BLaER1 (cell line): ENCODE results near the gene TMEM87B.

Experiments used
- H3K27ac ChIP-seq: shearing (Covaris generic); formaldehyde crosslinking; 2 replicates; pipeline ENCODE4 v1.8.1; 2022
- H3K27me3 ChIP-seq: shearing (Covaris generic); formaldehyde crosslinking; 2 replicates; pipeline ENCODE4 v1.8.1; 2022
- H3K36me3 ChIP-seq: shearing (Covaris generic); formaldehyde crosslinking; 2 replicates; pipeline ENCODE4 v1.8.1; 2022
- H3K4me1 ChIP-seq: shearing (Covaris generic); formaldehyde crosslinking; 2 replicates; pipeline ENCODE4 v1.8.1; 2022
- H3K4me2 ChIP-seq: shearing (Covaris generic); formaldehyde crosslinking; 2 replicates; pipeline ENCODE4 v1.8.1; 2022
- H3K4me3 ChIP-seq: shearing (Covaris generic); formaldehyde crosslinking; 2 replicates; pipeline ENCODE4 v1.8.1; 2022
- H3K9ac ChIP-seq: shearing (Covaris generic); formaldehyde crosslinking; 2 replicates; pipeline ENCODE4 v1.8.1; 2022
- H3K9me3 ChIP-seq: shearing (Covaris generic); formaldehyde crosslinking; 2 replicates; pipeline ENCODE4 v1.8.1; 2022
- H4K20me1 ChIP-seq: shearing (Covaris generic); formaldehyde crosslinking; 2 replicates; pipeline ENCODE4 v1.8.1; 2022
- Cebpa-rat ChIP-seq: shearing (Covaris generic); IDR thresholded peaks from 2 replicates; pipeline ENCODE4 v1.8.1; 2022

Gene TMEM87B

DNA sequence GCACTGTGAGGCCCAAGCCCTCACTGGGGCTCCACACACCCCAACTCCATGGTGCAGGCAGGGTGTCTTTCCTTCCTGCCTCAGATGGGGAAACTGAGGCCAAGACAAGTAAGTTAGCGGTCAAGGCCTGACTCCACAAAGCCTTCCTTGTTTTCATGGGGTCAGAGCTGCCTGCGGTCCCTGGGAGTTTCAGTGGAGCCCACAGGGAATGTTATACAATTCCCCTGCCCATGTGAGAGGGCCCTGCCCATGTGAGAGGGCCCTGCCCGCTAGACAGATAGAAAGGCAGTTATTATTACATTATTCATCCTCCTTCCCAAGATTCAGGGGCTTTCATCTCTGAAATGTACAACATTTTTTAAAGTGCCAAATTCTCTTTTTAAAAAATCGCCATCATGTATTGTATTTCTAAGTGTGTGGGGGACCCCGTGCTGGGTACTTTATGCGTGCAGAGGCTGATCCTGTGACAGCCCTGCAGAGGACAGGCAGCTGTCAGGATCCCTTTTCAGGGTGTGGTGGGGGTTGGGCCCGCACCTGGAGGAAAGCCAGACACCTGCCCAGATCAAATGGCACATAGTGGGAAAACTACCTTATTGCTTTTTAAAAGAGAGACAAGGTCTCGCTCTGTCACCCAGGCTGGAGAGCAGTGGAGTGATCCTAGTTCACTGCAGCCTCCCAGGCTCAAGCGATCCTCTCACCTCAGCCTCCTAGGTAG lies 106.5 kb downstream of the TMEM87B start:
- Histone ChIP-seq H3K9ac (peak overlapping the region; percentile 51), H3K27ac (peak overlapping the region; percentile 97), H3K27me3 (no peaks in the 10 kb centered on the region)

GRCh38 chr2:112162341-112162740 lies 107.3 kb downstream of the TMEM87B start:
- no peak overlapping the region for H3K4me3 ChIP-seq
- H3K27me3 ChIP-seq = no peaks in the 10 kb centered on the region
- H4K20me1 ChIP-seq = no peaks in the 10 kb centered on the region
- peak overlapping the region; percentile 97; the same call in 1 of the 2 replicates for H3K27ac ChIP-seq
- no peak overlapping the region for H3K9ac ChIP-seq
- H3K9me3 ChIP-seq = no peaks in the 10 kb centered on the region
- TF ChIP-seq Cebpa-rat = no peak
- peaks cover 73% of the 10 kb centered on the region for H3K4me1 ChIP-seq
- peak overlapping the region; percentile 79; the same call in 1 of the 2 replicates for H3K4me2 ChIP-seq
- no peaks in the 10 kb centered on the region for H3K36me3 ChIP-seq

More for the DNA sequence above, 106.5 kb downstream of the TMEM87B start:
- Histone ChIP-seq H3K4me2 (peak overlapping the region; percentile 79), H3K9me3 (no peaks in the 10 kb centered on the region), H3K36me3 (no peaks in the 10 kb centered on the region), H3K4me3 (peak overlapping the region; percentile 30; the same call in 1 of the 2 replicates), H3K4me1 (peaks cover 81% of the 10 kb centered on the region), H4K20me1 (no peaks in the 10 kb centered on the region)
- no peak for TF ChIP-seq Cebpa-rat

- H3K4me3 ChIP-seq = no peak overlapping the region
- H3K9ac ChIP-seq = no peak overlapping the region
- peak overlapping the region; percentile 44 for H3K27ac ChIP-seq
- no peaks in the 10 kb centered on the region for H3K36me3 ChIP-seq
- H3K9me3 ChIP-seq = no peaks in the 10 kb centered on the region
- TF ChIP-seq Cebpa-rat = no peak
- no peaks in the 10 kb centered on the region for H4K20me1 ChIP-seq
- peak overlapping the region; percentile 79 for H3K4me2 ChIP-seq
- peaks cover 69% of the 10 kb centered on the region for H3K4me1 ChIP-seq
- H3K27me3 ChIP-seq = no peaks in the 10 kb centered on the region
These were observed 107.9 kb downstream of the TMEM87B start for GRCh38 chr2:112162956-112163355.

DNA sequence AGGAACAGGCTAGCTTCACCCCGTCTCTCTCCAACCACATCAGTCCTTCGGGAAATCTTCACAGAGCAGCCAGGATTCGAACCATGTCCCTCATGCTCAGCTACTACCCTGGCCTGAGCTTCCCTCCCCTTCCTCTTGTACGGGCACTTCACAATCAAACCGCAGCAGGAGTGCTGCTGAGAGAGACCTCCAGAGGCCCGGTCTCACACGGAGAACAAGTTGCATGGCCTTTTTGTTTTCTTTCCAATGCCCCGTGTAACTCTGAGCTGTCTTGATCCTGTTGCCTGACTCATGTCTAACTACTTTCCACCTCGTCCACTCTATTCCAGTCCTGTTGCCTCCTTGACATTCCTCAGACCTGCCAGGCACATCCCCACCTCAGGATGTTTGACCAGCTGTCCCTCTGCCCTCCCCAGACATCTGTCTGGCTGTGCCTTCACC lies 108.5 kb downstream of the TMEM87B start:
- Histone ChIP-seq H3K4me2 (peak overlapping the region; percentile 79), H3K27me3 (no peaks in the 10 kb centered on the region), H4K20me1 (no peaks in the 10 kb centered on the region), H3K4me1 (peaks cover 69% of the 10 kb centered on the region), H3K4me3 (no peak overlapping the region), H3K36me3 (no peaks in the 10 kb centered on the region), H3K27ac (peak overlapping the region; percentile 44), H3K9me3 (no peaks in the 10 kb centered on the region), H3K9ac (no peak overlapping the region)
- no peak for TF ChIP-seq Cebpa-rat

DNA sequence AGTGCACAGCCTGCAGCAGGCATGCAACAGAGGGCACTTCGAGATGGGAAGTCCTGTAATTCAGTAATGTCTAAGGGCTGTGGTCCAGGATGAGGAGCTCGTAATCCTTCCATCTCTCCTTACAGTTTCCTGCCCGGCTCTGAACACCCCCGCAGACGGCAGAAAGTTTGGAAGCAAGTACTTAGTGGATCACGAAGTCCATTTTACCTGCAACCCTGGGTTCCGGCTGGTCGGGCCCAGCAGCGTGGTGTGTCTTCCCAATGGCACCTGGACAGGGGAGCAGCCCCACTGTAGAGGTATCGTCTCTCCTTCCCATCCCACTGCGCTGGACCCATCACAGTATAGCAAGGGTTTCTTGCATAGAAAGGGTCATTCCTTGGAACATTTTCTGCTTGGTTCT lies 109.8 kb downstream of the TMEM87B start:
- Histone ChIP-seq H3K4me3 (no peak overlapping the region), H3K9ac (no peak overlapping the region), H3K4me1 (peaks cover 74% of the 10 kb centered on the region), H3K27ac (peak overlapping the region; percentile 35; the same call in 1 of the 2 replicates), H3K36me3 (no peaks in the 10 kb centered on the region), H4K20me1 (no peaks in the 10 kb centered on the region), H3K9me3 (no peaks in the 10 kb centered on the region), H3K4me2 (peak overlapping the region; percentile 79; the same call in 1 of the 2 replicates), H3K27me3 (no peaks in the 10 kb centered on the region)
- TF ChIP-seq Cebpa-rat = no peak

DNA sequence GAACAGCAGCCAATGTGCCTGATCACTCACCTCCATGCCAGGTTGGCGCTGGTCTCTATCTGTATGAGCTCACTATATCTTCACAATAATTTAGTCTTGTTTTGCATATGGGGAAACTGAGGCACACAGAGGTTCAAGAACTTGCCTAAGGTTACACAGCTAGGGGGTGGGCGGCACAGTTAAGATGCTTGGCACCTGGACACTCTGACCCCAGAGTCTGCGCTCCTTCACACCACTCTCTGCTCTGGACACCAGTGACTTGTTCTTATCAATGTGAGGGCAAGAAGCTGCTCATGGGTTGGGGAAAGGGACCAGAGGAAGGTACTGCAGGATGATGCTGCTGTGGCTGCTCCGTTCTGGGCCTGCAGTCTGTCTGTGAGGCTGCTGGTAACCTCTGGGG lies 110.2 kb downstream of the TMEM87B start:
- H3K9ac ChIP-seq = no peak overlapping the region
- peaks cover 74% of the 10 kb centered on the region for H3K4me1 ChIP-seq
- no peak overlapping the region for H3K4me3 ChIP-seq
- H3K27me3 ChIP-seq = no peaks in the 10 kb centered on the region
- TF ChIP-seq Cebpa-rat = no peak
- no peak overlapping the region for H3K27ac ChIP-seq
- H3K9me3 ChIP-seq = no peaks in the 10 kb centered on the region
- H4K20me1 ChIP-seq = no peaks in the 10 kb centered on the region
- no peak overlapping the region for H3K4me2 ChIP-seq
- H3K36me3 ChIP-seq = no peaks in the 10 kb centered on the region

DNA sequence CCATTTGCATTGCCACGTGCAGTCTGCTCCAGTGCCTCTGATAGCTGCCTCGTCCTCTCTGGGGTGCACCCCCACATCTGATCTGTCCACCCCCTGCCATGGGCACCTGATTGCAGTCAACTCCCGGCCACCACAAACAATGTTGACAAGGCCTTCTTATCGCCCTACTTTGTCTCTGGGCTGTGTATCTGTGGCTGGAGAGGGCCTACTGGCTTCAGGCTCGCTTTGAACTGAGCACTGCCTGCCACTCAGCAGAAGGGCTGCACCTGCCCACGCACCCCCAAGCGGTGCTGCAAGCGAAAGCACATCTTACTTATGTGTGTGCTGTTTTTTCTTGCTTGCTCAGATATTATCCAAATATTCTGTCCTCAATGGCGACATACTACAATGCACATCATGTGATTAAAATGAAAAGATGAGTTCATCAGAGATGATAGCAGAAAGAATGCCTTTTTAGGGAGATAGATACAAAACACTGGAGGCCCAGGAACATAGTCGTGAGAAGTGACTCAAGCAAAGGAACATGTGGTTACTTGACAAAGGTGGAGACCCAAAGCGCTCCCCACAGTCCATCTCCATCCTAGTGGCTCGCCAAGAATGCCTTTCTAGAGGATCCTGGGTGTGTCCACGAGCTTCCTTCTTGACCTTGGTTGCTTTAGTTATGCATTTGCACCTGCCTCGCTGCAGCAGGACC lies 111.9 kb downstream of the TMEM87B start:
- H3K4me1 ChIP-seq = peaks cover 72% of the 10 kb centered on the region
- H3K4me3 ChIP-seq = no peak overlapping the region
- H3K27ac ChIP-seq = no peak overlapping the region
- no peak overlapping the region for H3K9ac ChIP-seq
- H3K36me3 ChIP-seq = no peaks in the 10 kb centered on the region
- no peak for TF ChIP-seq Cebpa-rat
- no peak overlapping the region for H3K4me2 ChIP-seq
- H4K20me1 ChIP-seq = no peaks in the 10 kb centered on the region
- H3K9me3 ChIP-seq = no peaks in the 10 kb centered on the region
- H3K27me3 ChIP-seq = no peaks in the 10 kb centered on the region

DNA sequence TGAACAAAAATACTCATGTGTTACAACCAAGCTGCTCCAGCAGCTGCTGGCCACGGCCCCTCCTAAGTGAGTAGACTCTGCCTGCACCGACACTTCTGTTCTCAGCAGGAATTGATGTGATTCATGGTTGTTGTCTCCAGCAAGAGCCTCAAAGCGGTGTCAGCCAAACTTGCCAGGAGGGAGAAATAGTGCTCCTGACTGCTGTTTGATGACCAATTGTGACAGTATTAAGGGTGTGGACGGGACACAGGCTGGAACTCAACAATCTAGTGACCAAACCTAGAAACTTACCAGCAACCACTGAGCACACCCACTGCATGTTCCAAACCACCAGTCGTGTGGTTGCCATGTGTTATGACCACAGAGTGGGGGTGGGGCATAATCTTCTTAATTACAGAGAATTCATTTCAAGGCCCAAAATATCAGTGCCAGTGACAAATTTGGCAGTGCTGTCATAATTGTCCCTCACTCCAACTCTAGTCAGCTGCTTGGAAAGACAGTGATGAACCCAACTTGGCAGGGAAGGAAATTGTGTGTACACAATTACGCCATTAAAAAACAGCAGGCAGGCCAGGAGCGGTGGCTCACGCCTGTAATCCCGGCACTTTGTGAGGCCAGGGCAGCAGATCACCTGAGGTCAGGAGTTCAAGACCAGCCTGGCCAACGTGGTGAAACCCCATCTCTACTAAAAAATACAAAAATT lies 113.5 kb downstream of the TMEM87B start:
- peaks cover 72% of the 10 kb centered on the region for H3K4me1 ChIP-seq
- no peaks in the 10 kb centered on the region for H3K36me3 ChIP-seq
- TF ChIP-seq Cebpa-rat = no peak
- no peak overlapping the region for H3K9ac ChIP-seq
- no peaks in the 10 kb centered on the region for H3K27me3 ChIP-seq
- H3K27ac ChIP-seq = 0 out of 2 replicates have a peak overlapping the region, but pooled peaks have one; percentile 63
- H3K4me2 ChIP-seq = peak overlapping the region; percentile 65
- no peak overlapping the region for H3K4me3 ChIP-seq
- H4K20me1 ChIP-seq = no peaks in the 10 kb centered on the region
- no peaks in the 10 kb centered on the region for H3K9me3 ChIP-seq
